Activated CD4-positive, alpha-beta memory T cell treated with anti-CD3 and anti-CD28 coated beads for 36 hours (primary cell): ENCODE measurements around the gene ITSN1. TPM values are rescaled to one million over a fixed set of nuclear protein-coding genes. Genes with fewer than 3 reads are reported as not detected.

Experiments
- CTCF ChIA-PET: fragments of 350-600 bp; sonication (Branson Sonifier 250); formaldehyde crosslinking; loops from one replicate; lab custom pipeline; 2021; ENCODE audit warnings: antibody characterized with exemption, inconsistent platforms; lab: Charles Lee
- POLR2A ChIA-PET: fragments of 350-600 bp; sonication (Branson Sonifier 250); formaldehyde crosslinking; loops from one replicate; lab custom pipeline; 2021; ENCODE audit warnings: antibody characterized with exemption; lab: Charles Lee
- DNase-seq: peaks from one replicate; pipeline ENCODE4 v3.0.0-alpha.2; 2020
- H3K27ac Mint-ChIP-seq: one replicate; pipeline ENCODE4 v1.8.0; 2021; ENCODE audit warnings: mixed read lengths
- H3K27me3 Mint-ChIP-seq: one replicate; pipeline ENCODE4 v1.8.0; 2021; ENCODE audit warnings: mixed read lengths
- H3K36me3 Mint-ChIP-seq: one replicate; pipeline ENCODE4 v1.8.0; 2021; ENCODE audit warnings: mixed read lengths
- H3K4me1 Mint-ChIP-seq: one replicate; pipeline ENCODE4 v1.8.0; 2021; ENCODE audit warnings: low read depth, mixed read lengths
- H3K4me3 Mint-ChIP-seq: one replicate; pipeline ENCODE4 v1.8.0; 2021; ENCODE audit warnings: mild to moderate bottlenecking, mixed read lengths
- H3K9me3 Mint-ChIP-seq: one replicate; pipeline ENCODE4 v1.8.0; 2021; ENCODE audit warnings: mixed read lengths
- intact Hi-C: fragments of 100-400 bp; cut with micrococcal nuclease; formaldehyde crosslinking; loops from one replicate; pipeline ENCODE4 v1.15.1; 2023
- total RNA-seq, 2 experiments: library from RNA; stranded (reverse); gene quantifications; one replicate each; pipeline ENCODE4 v1.2.3, GENCODE V29; 2021

ITSN1 gene
- total RNA-seq, 2 experiments from 2014 or later, result 3.2 to 4.5 TPM

- POLR2A ChIA-PET, result no interaction called here
- Mint-ChIP-seq H3K4me1 (no peaks in the 10 kb centered on the region), H3K27ac (no peak overlapping the region), H3K27me3 (no peaks in the 10 kb centered on the region), H3K36me3 (no peaks in the 10 kb centered on the region), H3K9me3 (no peaks in the 10 kb centered on the region), H3K4me3 (no peak overlapping the region)
- DNase-seq, result no peak
- CTCF ChIA-PET, result interaction anchor here (0.9 kb wide), 1 partner anchor 534 kb away, joined by 3 read pairs; no protein-coding TSS in a partner anchor
- intact Hi-C loops, result no loop called here
These were observed 171.6 kb downstream of the ITSN1 start for GRCh38 chr21:33813832-33814365.

- Mint-ChIP-seq H3K4me3 (no peak overlapping the region), H3K9me3 (no peaks in the 10 kb centered on the region), H3K36me3 (no peaks in the 10 kb centered on the region), H3K27me3 (no peaks in the 10 kb centered on the region), H3K4me1 (no peaks in the 10 kb centered on the region), H3K27ac (no peak overlapping the region)
- intact Hi-C loops, result no loop called here
- ChIA-PET CTCF (no interaction called here), POLR2A (no interaction called here)
- no peak for DNase-seq
These were observed 172.9 kb downstream of the ITSN1 start for GRCh38 chr21:33815143-33815707.

- ChIA-PET CTCF (no interaction called here), POLR2A (no interaction called here)
- Mint-ChIP-seq H3K9me3 (no peaks in the 10 kb centered on the region), H3K27ac (no peak overlapping the region), H3K4me1 (no peaks in the 10 kb centered on the region), H3K36me3 (no peaks in the 10 kb centered on the region), H3K4me3 (no peak overlapping the region), H3K27me3 (no peaks in the 10 kb centered on the region)
- DNase-seq, result no peak
- intact Hi-C loops, result no loop called here
These were observed 173.9 kb downstream of the ITSN1 start for GRCh38 chr21:33816174-33816573.

GRCh38 chr21:33817138-33817537, 174.8 kb downstream of the ITSN1 start:
- no peaks in the 10 kb centered on the region for H3K36me3 Mint-ChIP-seq
- ChIA-PET CTCF (no interaction called here), POLR2A (no interaction called here)
- H3K27ac Mint-ChIP-seq, result no peak overlapping the region
- H3K4me1 Mint-ChIP-seq, result no peaks in the 10 kb centered on the region
- DNase-seq, result no peak
- H3K4me3 Mint-ChIP-seq, result no peak overlapping the region
- H3K27me3 Mint-ChIP-seq, result no peaks in the 10 kb centered on the region
- H3K9me3 Mint-ChIP-seq, result no peaks in the 10 kb centered on the region
- intact Hi-C loops, result no loop called here

- H3K9me3 Mint-ChIP-seq, result no peaks in the 10 kb centered on the region
- ChIA-PET POLR2A (no interaction called here), CTCF (interaction anchor here (0.6 kb wide), 1 partner anchor 543 kb away, joined by 3 read pairs; no protein-coding TSS in a partner anchor)
- DNase-seq, result no peak
- intact Hi-C loops, result no loop called here
- no peaks in the 10 kb centered on the region for H3K27me3 Mint-ChIP-seq
- no peak overlapping the region for H3K4me3 Mint-ChIP-seq
- no peaks in the 10 kb centered on the region for H3K4me1 Mint-ChIP-seq
- no peak overlapping the region for H3K27ac Mint-ChIP-seq
- H3K36me3 Mint-ChIP-seq, result no peaks in the 10 kb centered on the region
These were observed 175.6 kb downstream of the ITSN1 start for GRCh38 chr21:33817663-33818451.

- no peaks in the 10 kb centered on the region for H3K9me3 Mint-ChIP-seq
- intact Hi-C loops, result no loop called here
- H3K4me3 Mint-ChIP-seq, result no peak overlapping the region
- H3K4me1 Mint-ChIP-seq, result no peaks in the 10 kb centered on the region
- CTCF ChIA-PET, result no interaction called here
- no peaks in the 10 kb centered on the region for H3K36me3 Mint-ChIP-seq
- POLR2A ChIA-PET, result no interaction called here
- no peaks in the 10 kb centered on the region for H3K27me3 Mint-ChIP-seq
- DNase-seq, result no peak
- H3K27ac Mint-ChIP-seq, result no peak overlapping the region
These were observed 178.0 kb downstream of the ITSN1 start for GRCh38 chr21:33820230-33820770.

- ChIA-PET POLR2A (no interaction called here), CTCF (no interaction called here)
- no peaks in the 10 kb centered on the region for H3K4me1 Mint-ChIP-seq
- DNase-seq, result no peak
- H3K9me3 Mint-ChIP-seq, result no peaks in the 10 kb centered on the region
- H3K27ac Mint-ChIP-seq, result no peak overlapping the region
- intact Hi-C loops, result no loop called here
- H3K36me3 Mint-ChIP-seq, result no peaks in the 10 kb centered on the region
- no peaks in the 10 kb centered on the region for H3K27me3 Mint-ChIP-seq
- H3K4me3 Mint-ChIP-seq, result no peak overlapping the region
These were observed 178.5 kb downstream of the ITSN1 start for GRCh38 chr21:33820798-33821197.

- DNase-seq, result no peak
- intact Hi-C loops, result no loop called here
- no peaks in the 10 kb centered on the region for H3K27me3 Mint-ChIP-seq
- H3K9me3 Mint-ChIP-seq, result no peaks in the 10 kb centered on the region
- no peak overlapping the region for H3K4me3 Mint-ChIP-seq
- H3K27ac Mint-ChIP-seq, result no peak overlapping the region
- ChIA-PET CTCF (no interaction called here), POLR2A (no interaction called here)
- H3K36me3 Mint-ChIP-seq, result no peaks in the 10 kb centered on the region
- H3K4me1 Mint-ChIP-seq, result no peaks in the 10 kb centered on the region
These were observed 179.4 kb downstream of the ITSN1 start for GRCh38 chr21:33821503-33822322.

- intact Hi-C loops, result no loop called here
- Mint-ChIP-seq H3K27me3 (no peaks in the 10 kb centered on the region), H3K4me3 (no peak overlapping the region), H3K27ac (no peak overlapping the region), H3K9me3 (no peaks in the 10 kb centered on the region), H3K36me3 (no peaks in the 10 kb centered on the region), H3K4me1 (no peaks in the 10 kb centered on the region)
- CTCF ChIA-PET, result no interaction called here
- POLR2A ChIA-PET, result no interaction called here
- DNase-seq, result no peak
These were observed 182.0 kb downstream of the ITSN1 start for GRCh38 chr21:33824156-33824941.

- no peak overlapping the region for H3K4me3 Mint-ChIP-seq
- H3K9me3 Mint-ChIP-seq, result peaks cover 3% of the 10 kb centered on the region
- H3K27ac Mint-ChIP-seq, result no peak overlapping the region
- POLR2A ChIA-PET, result no interaction called here
- H3K27me3 Mint-ChIP-seq, result no peaks in the 10 kb centered on the region
- H3K36me3 Mint-ChIP-seq, result peaks cover 5% of the 10 kb centered on the region
- no peaks in the 10 kb centered on the region for H3K4me1 Mint-ChIP-seq
- CTCF ChIA-PET, result no interaction called here
- intact Hi-C loops, result no loop called here
- no peak for DNase-seq
These were observed 183.1 kb downstream of the ITSN1 start for GRCh38 chr21:33825419-33825818.

GRCh38 chr21:33825915-33826314, 183.6 kb downstream of the ITSN1 start:
- Mint-ChIP-seq H3K4me1 (no peaks in the 10 kb centered on the region), H3K9me3 (peaks cover 3% of the 10 kb centered on the region), H3K27me3 (no peaks in the 10 kb centered on the region), H3K36me3 (peaks cover 6% of the 10 kb centered on the region), H3K27ac (no peak overlapping the region), H3K4me3 (no peak overlapping the region)
- ChIA-PET CTCF (no interaction called here), POLR2A (no interaction called here)
- no peak for DNase-seq
- intact Hi-C loops, result no loop called here
